T-helper 9 cell (primary cell): ENCODE data around the gene ASB6.

Experiments
- DNase-seq: peaks from one replicate; pipeline ENCODE4 v3.0.0-alpha.2; 2020
- total RNA-seq, 2 donors: gene quantifications; one replicate each; lab custom pipeline; 2026; lab: John Stamatoyannopoulos, UW

The ASB6 gene
- total RNA-seq, result 49.7 to 56.7 reads per million in 2 donors

- DNase-seq, result peak; percentile 96
Observed at GRCh38 chr9:129641750-129642585, at the start of gene ASB6. ASB6 (minus strand) TSS chr9:129642151; CDS start chr9:129641999, 152 bp downstream.

GRCh38 chr9:129688285-129689043, 46.5 kb upstream of the ASB6 start:
- DNase-seq, result no peak

- DNase-seq, result no peak
Observed at GRCh38 chr9:129687391-129687790, 45.4 kb upstream of the ASB6 start.

GRCh38 chr9:129686736-129687135, 44.8 kb upstream of the ASB6 start:
- no peak for DNase-seq

GRCh38 chr9:129685933-129686259, 43.9 kb upstream of the ASB6 start:
- DNase-seq, result no peak

GRCh38 chr9:129685220-129685932, 43.4 kb upstream of the ASB6 start:
- DNase-seq, result no peak

GRCh38 chr9:129682381-129682780, 40.4 kb upstream of the ASB6 start:
- DNase-seq, result no peak

GRCh38 chr9:129681924-129682323, 40.0 kb upstream of the ASB6 start:
- no peak for DNase-seq

GRCh38 chr9:129679537-129679936, 37.6 kb upstream of the ASB6 start:
- no peak for DNase-seq

GRCh38 chr9:129678844-129679243, 36.9 kb upstream of the ASB6 start:
- no peak for DNase-seq

GRCh38 chr9:129677456-129677855, 35.5 kb upstream of the ASB6 start:
- DNase-seq, result no peak

GRCh38 chr9:129676975-129677374, 35.0 kb upstream of the ASB6 start:
- no peak for DNase-seq

- DNase-seq, result no peak
Observed at GRCh38 chr9:129676287-129676686, 34.3 kb upstream of the ASB6 start.

- DNase-seq, result no peak
Observed at GRCh38 chr9:129675620-129676019, 33.7 kb upstream of the ASB6 start.

GRCh38 chr9:129674229-129674628, 32.3 kb upstream of the ASB6 start:
- no peak for DNase-seq

- DNase-seq, result no peak
Observed at GRCh38 chr9:129673602-129674001, 31.7 kb upstream of the ASB6 start.

GRCh38 chr9:129672702-129673101, 30.8 kb upstream of the ASB6 start:
- DNase-seq, result no peak

- no peak for DNase-seq
Observed at GRCh38 chr9:129671519-129671918, 29.6 kb upstream of the ASB6 start.

GRCh38 chr9:129671065-129671464, 29.1 kb upstream of the ASB6 start:
- DNase-seq, result no peak

- DNase-seq, result no peak
Observed at GRCh38 chr9:129669946-129670345, 28.0 kb upstream of the ASB6 start.

- DNase-seq, result no peak
Observed at GRCh38 chr9:129669141-129669718, 27.3 kb upstream of the ASB6 start.

- no peak for DNase-seq
Observed at GRCh38 chr9:129667850-129668249, 25.9 kb upstream of the ASB6 start.

- DNase-seq, result no peak
Observed at GRCh38 chr9:129667378-129667777, 25.4 kb upstream of the ASB6 start.
